Measurements from ENCODE around the gene OPN5.

DNA sequence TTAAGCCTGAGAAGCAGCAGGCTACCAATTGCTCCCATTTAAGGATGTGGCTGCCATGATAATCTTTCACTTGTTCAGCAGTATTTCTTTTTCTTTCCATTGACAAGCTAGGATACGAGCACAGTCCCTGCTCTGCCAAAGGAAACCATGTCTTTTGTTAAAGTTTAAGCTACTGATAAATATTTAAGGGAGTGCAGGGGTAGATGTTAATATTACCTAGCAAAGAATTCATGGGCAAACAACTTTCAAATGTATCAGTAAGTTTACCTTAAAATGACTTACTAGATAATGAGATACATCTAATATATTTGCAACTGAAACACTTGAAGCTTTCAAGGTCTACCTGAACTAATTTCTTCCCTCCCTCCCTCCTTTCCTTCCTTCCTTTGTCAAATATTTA, 77.3 kb downstream of the OPN5 start:
- TF ChIP-seq, protein P1, sequence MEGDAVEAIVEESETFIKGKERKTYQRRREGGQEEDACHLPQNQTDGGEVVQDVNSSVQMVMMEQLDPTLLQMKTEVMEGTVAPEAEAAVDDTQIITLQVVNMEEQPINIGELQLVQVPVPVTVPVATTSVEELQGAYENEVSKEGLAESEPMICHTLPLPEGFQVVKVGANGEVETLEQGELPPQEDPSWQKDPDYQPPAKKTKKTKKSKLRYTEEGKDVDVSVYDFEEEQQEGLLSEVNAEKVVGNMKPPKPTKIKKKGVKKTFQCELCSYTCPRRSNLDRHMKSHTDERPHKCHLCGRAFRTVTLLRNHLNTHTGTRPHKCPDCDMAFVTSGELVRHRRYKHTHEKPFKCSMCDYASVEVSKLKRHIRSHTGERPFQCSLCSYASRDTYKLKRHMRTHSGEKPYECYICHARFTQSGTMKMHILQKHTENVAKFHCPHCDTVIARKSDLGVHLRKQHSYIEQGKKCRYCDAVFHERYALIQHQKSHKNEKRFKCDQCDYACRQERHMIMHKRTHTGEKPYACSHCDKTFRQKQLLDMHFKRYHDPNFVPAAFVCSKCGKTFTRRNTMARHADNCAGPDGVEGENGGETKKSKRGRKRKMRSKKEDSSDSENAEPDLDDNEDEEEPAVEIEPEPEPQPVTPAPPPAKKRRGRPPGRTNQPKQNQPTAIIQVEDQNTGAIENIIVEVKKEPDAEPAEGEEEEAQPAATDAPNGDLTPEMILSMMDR (IDR thresholded peaks at IDR 0.05; ENCODE audit: low read length) = no peak
- no peak for TF ChIP-seq EZH2 (optimal IDR thresholded peaks at IDR 0.05; ENCODE audit: low read depth, low read length)

Measured in MM.1S (cell line).